A549 (cell line): ENCODE data around the gene SRGAP3. TPM values are rescaled to one million over a fixed set of nuclear protein-coding genes. Genes with fewer than 3 reads are reported as not detected.

Experiments used
- ATAC-seq, 2 experiments: fragments of 200-7000 bp in 1 of 2; fragments of >200 bp in 1 of 2; cut with Nextera tagmentation in 1 of 2; cut with Tn5 transposase in 1 of 2; 3 replicates each; pipeline versions ENCODE4 v1.8.0 to v1.9.1; 2018 to 2020; ENCODE audit warnings: mild to moderate bottlenecking in 1 of 2, moderate library complexity in 1 of 2
- CTCF ChIA-PET: fragments of 300-600 bp; sonication (Branson Sonifier 250); formaldehyde crosslinking; extraction: SDS; loops from one replicate; lab custom pipeline; 2021; ENCODE audit warnings: antibody characterized with exemption, inconsistent platforms; lab: Yijun Ruan, JAX
- POLR2A ChIA-PET: fragments of 350-600 bp; formaldehyde crosslinking; extraction: SDS; loops from one replicate; lab custom pipeline; 2021; ENCODE audit warnings: antibody characterized with exemption, inconsistent platforms; lab: Yijun Ruan, JAX
- DNase-seq, 2 experiments: peaks; one replicate each; pipeline versions ENCODE4 v3.0.0 to v3.0.0-alpha.2; 2011 to 2016; ENCODE audit warnings: low read depth in 1 of 2, low spot score in 1 of 2
- FAIRE-seq: peaks from 2 replicates; lab custom pipeline; 2011; peaks lifted over from hg19 to GRCh38; lab: Jason Lieb, UNC
- H3K27ac ChIP-seq, 2 experiments: fragments of >200 bp; sonication (Bioruptor Twin); formaldehyde crosslinking; 3 replicates each; pipeline ENCODE4 v1.5.1; 2016 to 2017
- H3K4me1 ChIP-seq: fragments of >200 bp; sonication (Bioruptor Twin); formaldehyde crosslinking; 3 replicates; pipeline ENCODE4 v1.6.1; 2016
- H3K4me2 ChIP-seq: fragments of >200 bp; sonication (Bioruptor Twin); formaldehyde crosslinking; 3 replicates; pipeline ENCODE4 v1.6.1; 2016
- H3K4me3 ChIP-seq: fragments of >200 bp; sonication (Bioruptor Twin); formaldehyde crosslinking; 3 replicates; pipeline ENCODE4 v1.5.1; 2016
- H3K9me3 ChIP-seq: fragments of >200 bp; sonication (Bioruptor Twin); formaldehyde crosslinking; 3 replicates; pipeline ENCODE4 v1.6.1; 2016
- CBX2 ChIP-seq: fragments of 200-600 bp; sonication (generic); IDR thresholded peaks from 2 replicates; pipeline ENCODE4 v1.6.1; 2016; ENCODE audit warnings: low read depth, mild to moderate bottlenecking, borderline replicate concordance
- CHD2 ChIP-seq: fragments of 150-350 bp; IDR thresholded peaks from 2 replicates; pipeline ENCODE4 v1.6.1; 2014; ENCODE audit warnings: low read length; ENCODE audit not compliant: partially characterized antibody
- CHD4 ChIP-seq: fragments of 200-600 bp; sonication (generic); IDR thresholded peaks from 2 replicates; pipeline ENCODE4 v1.6.1; 2016; ENCODE audit warnings: antibody characterized with exemption, mild to moderate bottlenecking, borderline replicate concordance
- FOSB ChIP-seq: fragments of 250-450 bp; sonication (Bioruptor Pico); IDR thresholded peaks from 2 replicates; pipeline ENCODE4 v1.5.0; 2020; ENCODE audit warnings: mild to moderate bottlenecking, moderate library complexity
- GATA3 ChIP-seq: IDR thresholded peaks from 2 replicates; pipeline ENCODE4 v1.6.1; 2012; ENCODE audit warnings: borderline replicate concordance
- JUNB ChIP-seq: fragments of >200 bp; sonication (Bioruptor Twin); formaldehyde crosslinking; IDR thresholded peaks from 2 replicates; pipeline ENCODE4 v1.6.1; 2016
- POLR2AphosphoS2 ChIP-seq: conservative IDR thresholded peaks from 2 replicates; pipeline ENCODE4 v1.6.1; 2012; ENCODE audit warnings: low read length, improper control_type of control experiment, inconsistent platforms
- RAD21 ChIP-seq, 2 experiments: fragments of >200 bp in 1 of 2; sonication (Bioruptor Twin) in 1 of 2; formaldehyde crosslinking in 1 of 2; IDR thresholded peaks in 1 of 2; conservative IDR thresholded peaks in 1 of 2; 2 replicates in 1 of 2; 3 replicates in 1 of 2; pipeline ENCODE4 v1.6.1; 2012 to 2018; ENCODE audit warnings: inconsistent platforms in 1 of 2
- RCOR1 ChIP-seq: fragments of 150-350 bp; IDR thresholded peaks from 2 replicates; pipeline ENCODE4 v1.6.1; 2014; ENCODE audit warnings: antibody characterized with exemption, low read length, low read depth
- RFX5 ChIP-seq: fragments of 450-650 bp; IDR thresholded peaks from 2 replicates; pipeline ENCODE4 v1.7.1; 2014; ENCODE audit warnings: antibody characterized with exemption, mild to moderate bottlenecking, moderate library complexity
- RNF2 ChIP-seq: fragments of 200-600 bp; sonication (generic); IDR thresholded peaks from 2 replicates; pipeline ENCODE4 v1.6.1; 2016; ENCODE audit warnings: low read depth, mild to moderate bottlenecking, antibody characterized with exemption, moderate library complexity, borderline replicate concordance
- TP53 ChIP-seq: fragments of 250-450 bp; sonication (Bioruptor Pico); IDR thresholded peaks from 2 replicates; pipeline ENCODE4 v1.5.0; 2021; ENCODE audit warnings: mild to moderate bottlenecking, moderate library complexity
- ZC3H11A ChIP-seq: fragments of 450-650 bp; IDR thresholded peaks from 2 replicates; pipeline ENCODE4 v1.6.1; 2014; ENCODE audit warnings: antibody characterized with exemption, mild to moderate bottlenecking
- WGBS: methylation state at CpG from one replicate; pipeline ENCODE4 v1.1.6; 2017; ENCODE audit errors: missing lambda C conversion rate; 5-methylcytosine and 5-hydroxymethylcytosine counted together
- polyA plus RNA-seq, 4 experiments: library from polyadenylated mRNA; depleted of rRNA in 3 of 4; stranded (reverse); fragments of >200 nt; fragmentation: RNase III in 1 of 4; extraction: RNeasy Plus Mini Kit Qiagen cat#74134 plus additional on column Dnase treatment in 1 of 4; gene quantifications; 2 replicates in 3 of 4; 3 replicates in 1 of 4; pipeline ENCODE4 v1.2.3, GENCODE V29; 2011 to 2017
- TF ChIP-seq, protein P1 (sequence below): fragments of >200 bp; sonication (Bioruptor Twin); formaldehyde crosslinking; IDR thresholded peaks from 3 replicates; pipeline ENCODE4 v1.5.1; 2016
- TF ChIP-seq, protein P2 (sequence below): fragments of >200 bp; sonication (Bioruptor Twin); formaldehyde crosslinking; IDR thresholded peaks from 2 replicates; pipeline ENCODE4 v1.6.1; 2016
- TF ChIP-seq, protein P3 (sequence below): fragments of 250-450 bp; sonication (Bioruptor Pico); IDR thresholded peaks from 2 replicates; pipeline ENCODE4 v1.5.0; 2021; ENCODE audit warnings: mild to moderate bottlenecking, moderate library complexity, borderline replicate concordance
- TF ChIP-seq, protein P4 (sequence below): IDR thresholded peaks from 2 replicates; pipeline ENCODE4 v1.6.1; 2012
- TF ChIP-seq, protein P5 (sequence below): IDR thresholded peaks from 2 replicates; pipeline ENCODE4 v1.6.1; 2012
- TF ChIP-seq, protein P6 (sequence below): IDR thresholded peaks from 2 replicates; pipeline ENCODE4 v1.6.1; 2012; ENCODE audit warnings: low read depth, borderline replicate concordance

Gene SRGAP3
- polyA plus RNA-seq, 2 of the 4 experiments (the other 2 are of a cell fraction): 1.6 to 2.5 TPM

DNA sequence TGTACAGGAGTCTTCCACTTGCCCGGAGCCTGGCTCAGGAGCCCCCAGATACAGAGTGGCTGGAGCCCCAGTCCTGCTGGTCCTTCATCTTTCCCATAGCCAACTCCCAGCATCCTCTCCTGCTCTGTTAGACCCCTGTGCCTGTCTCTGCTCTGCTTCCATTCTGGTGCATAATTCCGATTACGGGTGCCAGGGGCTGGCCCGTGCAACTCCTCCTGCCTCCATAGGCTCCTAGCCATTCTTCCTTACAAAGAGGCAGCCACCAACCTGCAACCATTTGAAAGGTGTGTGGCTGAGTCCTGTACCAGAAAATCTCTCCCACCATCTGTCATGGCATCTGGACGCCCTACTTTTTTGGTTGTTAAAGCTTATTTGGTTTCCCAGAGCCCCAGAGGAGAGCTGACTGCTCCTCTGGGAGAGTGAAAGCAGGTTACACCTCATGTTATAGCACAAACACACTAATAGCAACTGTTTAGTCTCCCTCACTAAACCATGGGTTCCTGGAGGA lies 281.0 kb downstream of the SRGAP3 start (continued):
- no peak for TF ChIP-seq RCOR1

DNA sequence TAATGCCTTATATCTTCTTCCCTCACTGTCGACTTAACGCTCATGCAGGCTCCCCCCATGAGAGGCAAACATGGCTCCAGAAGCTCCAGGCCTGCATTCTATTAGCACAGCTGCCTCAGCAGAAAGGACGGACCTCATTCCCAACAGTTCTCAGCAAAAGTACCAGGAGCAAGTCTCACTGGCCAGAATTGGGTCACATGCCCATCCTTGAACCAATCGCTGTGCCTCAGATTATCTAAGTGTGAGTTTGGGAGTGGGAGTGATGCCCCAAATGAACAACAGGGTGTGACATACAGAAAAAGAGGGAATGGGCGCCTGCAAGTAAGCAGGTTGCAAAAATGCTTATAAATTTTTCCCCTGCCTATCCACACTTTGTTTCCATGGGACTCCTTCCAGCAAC lies 281.9 kb downstream of the SRGAP3 start:
- no peak for DNase-seq
- peaks cover 20% of the 10 kb centered on the region for H3K4me1 ChIP-seq
- POLR2A ChIA-PET: no interaction called here
- H3K27ac ChIP-seq: no peak overlapping the region
- H3K4me3 ChIP-seq: no peak overlapping the region
- ATAC-seq: no peak
- CTCF ChIA-PET: interaction anchor here (1.3 to 13.2 kb wide), 7 partner anchors 8 to 335 kb away, joined by 3 to 190 read pairs (median 7); partner anchors contain the start of gene OXTR
- WGBS: 90% methylated on average over 5 of the region's 5 CpGs
- FAIRE-seq: no peak
- no peak overlapping the region for H3K4me2 ChIP-seq
- no peak for TF ChIP-seq POLR2AphosphoS2
- TF ChIP-seq, protein P1, sequence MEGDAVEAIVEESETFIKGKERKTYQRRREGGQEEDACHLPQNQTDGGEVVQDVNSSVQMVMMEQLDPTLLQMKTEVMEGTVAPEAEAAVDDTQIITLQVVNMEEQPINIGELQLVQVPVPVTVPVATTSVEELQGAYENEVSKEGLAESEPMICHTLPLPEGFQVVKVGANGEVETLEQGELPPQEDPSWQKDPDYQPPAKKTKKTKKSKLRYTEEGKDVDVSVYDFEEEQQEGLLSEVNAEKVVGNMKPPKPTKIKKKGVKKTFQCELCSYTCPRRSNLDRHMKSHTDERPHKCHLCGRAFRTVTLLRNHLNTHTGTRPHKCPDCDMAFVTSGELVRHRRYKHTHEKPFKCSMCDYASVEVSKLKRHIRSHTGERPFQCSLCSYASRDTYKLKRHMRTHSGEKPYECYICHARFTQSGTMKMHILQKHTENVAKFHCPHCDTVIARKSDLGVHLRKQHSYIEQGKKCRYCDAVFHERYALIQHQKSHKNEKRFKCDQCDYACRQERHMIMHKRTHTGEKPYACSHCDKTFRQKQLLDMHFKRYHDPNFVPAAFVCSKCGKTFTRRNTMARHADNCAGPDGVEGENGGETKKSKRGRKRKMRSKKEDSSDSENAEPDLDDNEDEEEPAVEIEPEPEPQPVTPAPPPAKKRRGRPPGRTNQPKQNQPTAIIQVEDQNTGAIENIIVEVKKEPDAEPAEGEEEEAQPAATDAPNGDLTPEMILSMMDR: no peak
- TF ChIP-seq CHD4: no peak
- no peak for TF ChIP-seq RNF2
- TF ChIP-seq JUNB: no peak
- TF ChIP-seq, protein P2, sequence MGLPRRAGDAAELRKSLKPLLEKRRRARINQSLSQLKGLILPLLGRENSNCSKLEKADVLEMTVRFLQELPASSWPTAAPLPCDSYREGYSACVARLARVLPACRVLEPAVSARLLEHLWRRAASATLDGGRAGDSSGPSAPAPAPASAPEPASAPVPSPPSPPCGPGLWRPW: no peak
- no peak for TF ChIP-seq GATA3
- TF ChIP-seq, protein P3, sequence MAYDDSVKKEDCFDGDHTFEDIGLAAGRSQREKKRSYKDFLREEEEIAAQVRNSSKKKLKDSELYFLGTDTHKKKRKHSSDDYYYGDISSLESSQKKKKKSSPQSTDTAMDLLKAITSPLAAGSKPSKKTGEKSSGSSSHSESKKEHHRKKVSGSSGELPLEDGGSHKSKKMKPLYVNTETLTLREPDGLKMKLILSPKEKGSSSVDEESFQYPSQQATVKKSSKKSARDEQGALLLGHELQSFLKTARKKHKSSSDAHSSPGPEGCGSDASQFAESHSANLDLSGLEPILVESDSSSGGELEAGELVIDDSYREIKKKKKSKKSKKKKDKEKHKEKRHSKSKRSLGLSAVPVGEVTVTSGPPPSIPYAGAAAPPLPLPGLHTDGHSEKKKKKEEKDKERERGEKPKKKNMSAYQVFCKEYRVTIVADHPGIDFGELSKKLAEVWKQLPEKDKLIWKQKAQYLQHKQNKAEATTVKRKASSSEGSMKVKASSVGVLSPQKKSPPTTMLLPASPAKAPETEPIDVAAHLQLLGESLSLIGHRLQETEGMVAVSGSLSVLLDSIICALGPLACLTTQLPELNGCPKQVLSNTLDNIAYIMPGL (CRISPR knock-in tag): no peak
- TF ChIP-seq FOSB: no peak
- TF ChIP-seq, protein P4, sequence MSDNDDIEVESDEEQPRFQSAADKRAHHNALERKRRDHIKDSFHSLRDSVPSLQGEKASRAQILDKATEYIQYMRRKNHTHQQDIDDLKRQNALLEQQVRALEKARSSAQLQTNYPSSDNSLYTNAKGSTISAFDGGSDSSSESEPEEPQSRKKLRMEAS: no peak
- no peak for TF ChIP-seq ZC3H11A
- TF ChIP-seq, protein P5, sequence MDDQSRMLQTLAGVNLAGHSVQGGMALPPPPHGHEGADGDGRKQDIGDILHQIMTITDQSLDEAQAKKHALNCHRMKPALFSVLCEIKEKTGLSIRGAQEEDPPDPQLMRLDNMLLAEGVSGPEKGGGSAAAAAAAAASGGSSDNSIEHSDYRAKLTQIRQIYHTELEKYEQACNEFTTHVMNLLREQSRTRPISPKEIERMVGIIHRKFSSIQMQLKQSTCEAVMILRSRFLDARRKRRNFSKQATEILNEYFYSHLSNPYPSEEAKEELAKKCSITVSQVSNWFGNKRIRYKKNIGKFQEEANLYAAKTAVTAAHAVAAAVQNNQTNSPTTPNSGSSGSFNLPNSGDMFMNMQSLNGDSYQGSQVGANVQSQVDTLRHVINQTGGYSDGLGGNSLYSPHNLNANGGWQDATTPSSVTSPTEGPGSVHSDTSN: no peak
- no peak for TF ChIP-seq CHD2
- no peak for TF ChIP-seq RFX5
- no peak for TF ChIP-seq CBX2
- no peak for TF ChIP-seq TP53
- no peaks in the 10 kb centered on the region for H3K9me3 ChIP-seq

DNA sequence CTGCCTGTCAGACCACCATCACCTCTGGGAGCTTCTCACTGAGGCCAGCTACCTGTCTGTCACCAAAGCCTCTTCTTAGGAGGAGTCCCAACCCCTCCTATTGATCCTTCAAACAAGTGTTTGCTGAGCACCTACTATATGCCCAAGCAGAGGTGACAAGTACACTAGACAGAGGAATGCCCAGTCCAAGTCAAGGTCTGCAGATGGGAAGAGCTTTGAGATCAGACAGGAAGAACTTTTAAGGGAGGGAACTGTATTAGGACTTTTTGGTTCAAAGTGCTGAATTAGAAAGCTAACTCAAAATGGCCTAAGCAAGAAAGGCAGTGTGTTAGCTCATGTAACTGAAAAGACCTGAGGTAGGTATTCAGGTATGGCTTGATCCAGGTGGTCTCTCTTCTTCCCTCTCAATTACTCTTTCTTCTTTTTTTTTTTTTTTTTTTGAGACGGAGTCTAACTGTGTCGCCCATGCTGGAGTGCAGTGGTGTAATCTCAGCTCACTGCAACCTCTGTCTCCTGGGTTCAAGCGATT lies 282.6 kb downstream of the SRGAP3 start:
- DNase-seq: no peak
- FAIRE-seq: no peak
- Histone ChIP-seq H3K27ac (no peak overlapping the region), H3K4me2 (no peak overlapping the region), H3K4me1 (peaks cover 24% of the 10 kb centered on the region), H3K9me3 (no peaks in the 10 kb centered on the region), H3K4me3 (no peak overlapping the region)
- ChIA-PET POLR2A (no interaction called here), CTCF (interaction anchor here (0.9 to 13.2 kb wide), 7 partner anchors 9 to 336 kb away, joined by 3 to 77 read pairs (median 5); partner anchors contain the start of gene OXTR)
- 88% methylated on average over 1 of the region's 3 CpGs for WGBS
- TF ChIP-seq, protein P6, sequence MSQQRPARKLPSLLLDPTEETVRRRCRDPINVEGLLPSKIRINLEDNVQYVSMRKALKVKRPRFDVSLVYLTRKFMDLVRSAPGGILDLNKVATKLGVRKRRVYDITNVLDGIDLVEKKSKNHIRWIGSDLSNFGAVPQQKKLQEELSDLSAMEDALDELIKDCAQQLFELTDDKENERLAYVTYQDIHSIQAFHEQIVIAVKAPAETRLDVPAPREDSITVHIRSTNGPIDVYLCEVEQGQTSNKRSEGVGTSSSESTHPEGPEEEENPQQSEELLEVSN: no peak
- TF ChIP-seq CHD4: no peak
- no peak for TF ChIP-seq RAD21 (conservative IDR thresholded peaks at IDR 0.05 in 1 of 2, IDR thresholded peaks at IDR 0.05 in 1 of 2)
- ATAC-seq: no peak
